B cell (primary cell): ENCODE measurements around the gene VIPAS39. TPM values are rescaled to one million over a fixed set of nuclear protein-coding genes. Genes with fewer than 3 reads are reported as not detected.

ENCODE experiments used
- ATAC-seq: fragments of 200-7000 bp; cut with Tn5 transposase; one replicate; pipeline ENCODE4 v1.10.0; 2021; ENCODE audit warnings: low read depth, mild to moderate bottlenecking, moderate number of reproducible peaks, moderate library complexity
- CTCF ChIA-PET: fragments of 350-600 bp; sonication (Branson Sonifier 250); formaldehyde crosslinking; loops from one replicate; lab custom pipeline; 2021; ENCODE audit warnings: antibody characterized with exemption, inconsistent platforms; lab: Charles Lee
- POLR2A ChIA-PET: fragments of 350-600 bp; sonication (Branson Sonifier 250); formaldehyde crosslinking; loops from one replicate; lab custom pipeline; 2021; ENCODE audit warnings: antibody characterized with exemption; lab: Charles Lee
- DNase-seq: peaks from one replicate; pipeline ENCODE4 v3.0.0; 2013
- H2AFZ ChIP-seq: 2 replicates; pipeline ENCODE4 v1.6.1; 2012; ENCODE audit warnings: mild to moderate bottlenecking, low read depth, low read length; ENCODE audit not compliant: insufficient read depth, poor library complexity, severe bottlenecking
- H3K27ac ChIP-seq, 2 donors: 1 replicate in 1 of 2; 2 replicates in 1 of 2; pipeline ENCODE4 v1.5.1; 2012 to 2013; ENCODE audit warnings: low read length in 2 of 2, mild to moderate bottlenecking in 2 of 2, moderate library complexity in 1 of 2
- H3K27me3 ChIP-seq, 4 experiments: fragments of 200-600 bp in 1 of 4; sonication (generic) in 1 of 4; replicated peaks in 1 of 4; 1 replicate in 2 of 4; 2 replicates in 2 of 4; pipeline versions ENCODE4 v1.6.1 to v1.7.0; 2013 to 2016; ENCODE audit warnings: low read length in 3 of 4, mild to moderate bottlenecking in 2 of 4, mixed read lengths in 1 of 4, moderate library complexity in 1 of 4; ENCODE audit not compliant: insufficient read depth in 4 of 4, control insufficient read depth in 3 of 4; ENCODE audit errors: control extremely low read depth in 1 of 4
- H3K36me3 ChIP-seq, 2 experiments: replicated peaks in 1 of 2; 1 replicate in 1 of 2; 2 replicates in 1 of 2; pipeline versions ENCODE4 v1.6.1 to v1.7.1; 2013; ENCODE audit warnings: low read length in 1 of 2; ENCODE audit not compliant: insufficient read depth in 2 of 2, control insufficient read depth in 1 of 2; ENCODE audit errors: control extremely low read depth in 1 of 2, extremely low read depth in 1 of 2
- H3K4me1 ChIP-seq, 2 donors: fragments of 200-600 bp in 1 of 2; sonication (generic) in 1 of 2; 1 replicate in 1 of 2; 2 replicates in 1 of 2; pipeline versions ENCODE4 v1.5.1 to v1.6.1; 2013 to 2017; ENCODE audit warnings: low read length in 2 of 2; ENCODE audit not compliant: control insufficient read depth in 2 of 2, insufficient read depth in 2 of 2
- H3K4me2 ChIP-seq: replicated peaks from 2 replicates; pipeline ENCODE3; 2012; ENCODE audit warnings: mild to moderate bottlenecking, low read depth, low read length; ENCODE audit not compliant: poor library complexity, severe bottlenecking
- H3K4me3 ChIP-seq, 5 experiments: fragments of 200-600 bp in 1 of 5; sonication (generic) in 1 of 5; 1 replicate in 3 of 5; 2 replicates in 2 of 5; pipeline versions ENCODE4 v1.5.1 to v1.7.0; 2011 to 2016; ENCODE audit warnings: low read length in 4 of 5, mild to moderate bottlenecking in 4 of 5, low read depth in 2 of 5, control low read depth in 1 of 5, moderate library complexity in 1 of 5; ENCODE audit not compliant: insufficient read depth in 1 of 5; ENCODE audit errors: control extremely low read depth in 1 of 5, extremely low read depth in 1 of 5
- H3K79me2 ChIP-seq: fragments of 200-600 bp; sonication (generic); one replicate; pipeline ENCODE4 v1.6.0; 2016; ENCODE audit warnings: low read length; ENCODE audit not compliant: control insufficient read depth, insufficient read depth
- H3K9ac ChIP-seq: fragments of 200-600 bp; sonication (generic); 2 replicates; pipeline ENCODE4 v1.6.1; 2017; ENCODE audit warnings: mild to moderate bottlenecking, low read length, moderate library complexity
- H3K9me3 ChIP-seq, 3 donors: one replicate each; pipeline versions ENCODE4 v1.6.1 to v1.7.1; 2013; ENCODE audit warnings: low read length in 2 of 3; ENCODE audit not compliant: control insufficient read depth in 2 of 3, insufficient read depth in 1 of 3; ENCODE audit errors: control extremely low read depth in 1 of 3
- H4K20me1 ChIP-seq: 2 replicates; pipeline ENCODE4 v1.6.0; 2012; ENCODE audit warnings: mild to moderate bottlenecking, low read length; ENCODE audit not compliant: insufficient read depth, control insufficient read depth, poor library complexity, severe bottlenecking
- H3K27ac Mint-ChIP-seq: one replicate; pipeline ENCODE4 v1.8.0; 2021; ENCODE audit warnings: mixed read lengths
- H3K27me3 Mint-ChIP-seq: one replicate; pipeline ENCODE4 v1.8.0; 2021; ENCODE audit warnings: mixed read lengths
- H3K4me1 Mint-ChIP-seq: one replicate; pipeline ENCODE4 v1.8.0; 2021; ENCODE audit warnings: mixed read lengths
- H3K4me3 Mint-ChIP-seq: one replicate; pipeline ENCODE4 v1.8.0; 2021; ENCODE audit warnings: mixed read lengths
- H3K9me3 Mint-ChIP-seq: one replicate; pipeline ENCODE4 v1.8.0; 2022; ENCODE audit warnings: mixed read lengths; ENCODE audit not compliant: insufficient read depth
- CTCF ChIP-seq: fragments of 200-600 bp; IDR thresholded peaks from one replicate; pipeline ENCODE4 v1.8.0; 2022; ENCODE audit warnings: antibody characterized with exemption, mild to moderate bottlenecking
- EZH2 ChIP-seq: IDR thresholded peaks from 2 replicates; pipeline ENCODE4 v1.6.1; 2012; ENCODE audit warnings: borderline replicate concordance, low read depth, mild to moderate bottlenecking, moderate library complexity, low read length; ENCODE audit not compliant: insufficient read depth, poor library complexity, severe bottlenecking
- WGBS: methylation state at CpG from one replicate; pipeline ENCODE4 v1.1.5; 2013; ENCODE audit warnings: missing lambda C conversion rate; ENCODE audit not compliant: insufficient coverage; 5-methylcytosine and 5-hydroxymethylcytosine counted together
- intact Hi-C: fragments of 100-400 bp; cut with micrococcal nuclease; formaldehyde crosslinking; loops from one replicate; pipeline ENCODE4 v1.10.0; 2022
- polyA minus RNA-seq: library from RNA; depleted of rRNA, polyadenylated mRNA; stranded (reverse); fragments of >200 nt; gene quantifications from 2 replicates; pipeline ENCODE4 v1.2.3, GENCODE V29; 2012
- polyA plus RNA-seq: library from polyadenylated mRNA; depleted of rRNA; stranded (reverse); fragments of >200 nt; gene quantifications from 2 replicates; pipeline ENCODE4 v1.2.3, GENCODE V29; 2012
- total RNA-seq, 2 donors: library from RNA; stranded (reverse); fragments of 120-200 nt in 1 of 2; gene quantifications; 1 replicate in 1 of 2; 2 replicates in 1 of 2; pipeline versions ENCODE4 v1.2.3 to v1.2.4, GENCODE V29; 2013 to 2022

Gene VIPAS39
- total RNA-seq (25.3 and 25.9 TPM in 2 replicates), polyA plus RNA-seq (14.1 and 17.4 TPM in 2 replicates), polyA minus RNA-seq (13.5 and 16.7 TPM in 2 replicates)
- 22.0 TPM for total RNA-seq (2013)

DNA sequence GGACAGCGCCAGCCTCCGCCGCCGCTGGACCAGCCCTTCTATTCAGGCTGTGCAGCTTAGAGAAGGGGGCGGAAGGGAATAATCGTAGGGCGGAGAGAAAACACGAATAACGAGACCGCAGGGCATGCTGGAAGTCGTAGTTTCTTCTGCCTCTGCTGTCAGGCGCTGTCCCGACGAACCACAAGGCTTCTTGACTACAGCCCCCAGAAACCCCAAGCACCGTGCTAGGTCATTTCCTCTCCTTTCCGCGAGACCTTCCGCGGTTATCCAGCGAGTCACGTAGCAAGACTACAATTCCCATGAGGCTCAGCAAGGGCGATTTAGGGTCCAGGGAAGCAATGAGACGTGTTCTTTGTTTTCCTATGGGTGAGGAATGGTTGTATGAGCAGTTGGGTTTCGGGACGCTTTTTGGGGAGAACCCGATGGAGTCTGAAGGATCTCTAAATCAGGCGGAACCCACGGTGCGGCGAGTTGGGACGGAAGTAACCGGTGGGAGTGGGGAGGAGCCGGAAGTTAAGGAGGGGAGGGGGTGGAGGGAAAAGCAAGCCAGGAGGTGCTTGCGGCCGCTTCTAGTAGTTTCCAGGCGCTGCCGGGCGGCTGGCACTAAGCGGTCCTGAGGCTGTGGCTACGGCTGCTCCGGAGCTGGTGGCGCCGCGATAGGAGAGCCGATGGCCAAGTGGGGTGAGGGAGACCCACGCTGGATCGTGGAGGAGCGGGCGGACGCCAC, at the start of gene VIPAS39, which contains the start of gene AHSA1:
Gene VIPAS39, minus strand, starts transcription at position 80 of the 727 bp plus-strand sequence. CDS start 3,499 bp downstream, outside the sequence.
Gene AHSA1, plus strand, starts transcription at position 572 of the 727 bp plus-strand sequence. Its CDS starts 97 bp downstream, at position 669.
- TF ChIP-seq CTCF (no peak), EZH2 (no peak)
- Histone ChIP-seq H2AFZ (peak within 1 kb of the TSS; percentile 98), H3K36me3 (peaks cover 10 to 34% of the 10 kb centered on the region in 2 experiments), H3K4me3 (peak within 1 kb of the TSS; percentile 72 to 99 (median 93)), H3K4me1 (peaks cover 21 to 24% of the 10 kb centered on the region in 2 donors), H3K4me2 (peak within 1 kb of the TSS; percentile 89), H3K9me3 (no peaks in the 10 kb centered on the region), H4K20me1 (peaks cover 40% of the 10 kb centered on the region), H3K79me2 (peaks cover 58% of the 10 kb centered on the region), H3K9ac (peak within 1 kb of the TSS; percentile 91), H3K27ac (peak within 1 kb of the TSS; percentile 80 to 91), H3K27me3 (no peaks in the 10 kb centered on the region)
- DNase-seq (peak; percentile 98), ATAC-seq (peak; percentile 91)
- Mint-ChIP-seq H3K27ac (peak within 1 kb of the TSS; percentile 99), H3K27me3 (no peaks in the 10 kb centered on the region), H3K4me1 (peaks cover 39% of the 10 kb centered on the region), H3K9me3 (no peaks in the 10 kb centered on the region), H3K4me3 (peak within 1 kb of the TSS; percentile 100)
- ChIA-PET CTCF (interaction anchor here (0.7 to 4.3 kb wide), 7 partner anchors 42 to 334 kb away, joined by 3 to 20 read pairs (median 7); partner anchors contain the start of genes GSTZ1 and POMT2), POLR2A (interaction anchor here (1.5 to 2.0 kb wide), 2 partner anchors 81 to 137 kb away, joined by 8 to 9 read pairs; partner anchors contain the start of genes GSTZ1, POMT2, SAMD15 and TMED8)
- intact Hi-C loops: loop anchor here (1.0 to 5.0 kb wide), 13 partner anchors 80 to 644 kb away; partner anchors contain the start of genes ADCK1, ALKBH1, CIPC and GSTZ1
- WGBS: under 1% methylated on average over 47 of the region's 50 CpGs
